Keratinocyte (primary cell): ENCODE results near the gene RAB11FIP5. TPM values are rescaled to one million over a fixed set of nuclear protein-coding genes. Genes with fewer than 3 reads are reported as not detected.

Experiments used
- DNase-seq: peaks from one replicate; pipeline ENCODE4 v3.0.0-alpha.2; 2011; ENCODE audit warnings: low read depth, missing footprints, low spot score
- FAIRE-seq: peaks from 2 replicates; lab custom pipeline; 2011; peaks lifted over from hg19 to GRCh38; lab: Jason Lieb, UNC
- H2AFZ ChIP-seq: 2 replicates; pipeline ENCODE4 v1.6.0; 2012; ENCODE audit warnings: low read length, control low read depth, inconsistent platforms; ENCODE audit not compliant: control insufficient read depth
- H3K27ac ChIP-seq: 2 replicates; pipeline ENCODE4 v1.5.1; 2011; ENCODE audit warnings: low read length; ENCODE audit not compliant: control insufficient read depth, insufficient read depth
- H3K27me3 ChIP-seq: 3 replicates; pipeline ENCODE4 v1.6.0; 2011; ENCODE audit warnings: low read length; ENCODE audit not compliant: control insufficient read depth, insufficient read depth; ENCODE audit errors: extremely low read depth
- H3K36me3 ChIP-seq, 2 experiments: 2 replicates in 1 of 2; 3 replicates in 1 of 2; pipeline ENCODE4 v1.5.1; 2011; ENCODE audit warnings: low read length in 2 of 2, mild to moderate bottlenecking in 1 of 2; ENCODE audit not compliant: control insufficient read depth in 2 of 2, insufficient read depth in 2 of 2; ENCODE audit errors: extremely low read depth in 1 of 2
- H3K4me1 ChIP-seq: 3 replicates; pipeline ENCODE4 v1.5.1; 2011; ENCODE audit warnings: low read length; ENCODE audit not compliant: control insufficient read depth, insufficient read depth; ENCODE audit errors: extremely low read depth
- H3K4me2 ChIP-seq: 3 replicates; pipeline ENCODE4 v1.6.0; 2011; ENCODE audit warnings: low read depth, low read length; ENCODE audit not compliant: control insufficient read depth, insufficient read depth; ENCODE audit errors: extremely low read depth
- H3K4me3 ChIP-seq, 3 experiments: fragments of 200-600 bp in 1 of 3; sonication (generic) in 1 of 3; 2 replicates in 2 of 3; 3 replicates in 1 of 3; pipeline ENCODE4 v1.5.1; 2011 to 2016; ENCODE audit warnings: low read length in 3 of 3, mild to moderate bottlenecking in 3 of 3, control low read depth in 2 of 3, inconsistent platforms in 1 of 3, low read depth in 1 of 3, mixed read lengths in 1 of 3, mixed run types in 1 of 3, moderate library complexity in 1 of 3; ENCODE audit not compliant: control insufficient read depth in 2 of 3, insufficient read depth in 2 of 3; ENCODE audit errors: extremely low read depth in 1 of 3
- H3K79me2 ChIP-seq: 2 replicates; pipeline ENCODE4 v1.6.0; 2012; ENCODE audit warnings: low read length; ENCODE audit not compliant: control insufficient read depth, insufficient read depth
- H3K9ac ChIP-seq: 3 replicates; pipeline ENCODE4 v1.6.0; 2011; ENCODE audit warnings: low read length; ENCODE audit not compliant: control insufficient read depth, insufficient read depth; ENCODE audit errors: extremely low read depth
- H3K9me1 ChIP-seq: 3 replicates; pipeline ENCODE4 v1.6.0; 2011; ENCODE audit warnings: low read length; ENCODE audit not compliant: control insufficient read depth, insufficient read depth; ENCODE audit errors: extremely low read depth
- H3K9me3 ChIP-seq: 2 replicates; pipeline ENCODE4 v1.5.1; 2012; ENCODE audit warnings: low read depth, low read length; ENCODE audit not compliant: control insufficient read depth
- H4K20me1 ChIP-seq: 3 replicates; pipeline ENCODE4 v1.6.0; 2011; ENCODE audit warnings: low read length; ENCODE audit not compliant: control insufficient read depth, insufficient read depth; ENCODE audit errors: extremely low read depth
- CTCF ChIP-seq, 3 experiments: IDR thresholded peaks in 1 of 3; conservative IDR thresholded peaks in 1 of 3; optimal IDR thresholded peaks in 1 of 3; 2 replicates in 2 of 3; 3 replicates in 1 of 3; pipeline versions ENCODE3 to v1.5.1; 2011; ENCODE audit warnings: low read length in 3 of 3, mild to moderate bottlenecking in 3 of 3, moderate library complexity in 2 of 3, control low read depth in 1 of 3, inconsistent platforms in 1 of 3; ENCODE audit not compliant: insufficient read depth in 2 of 3; ENCODE audit errors: extremely low read depth in 1 of 3
- EZH2 ChIP-seq: IDR thresholded peaks from one replicate; pipeline ENCODE4 v1.6.1; 2012; ENCODE audit warnings: inconsistent platforms, mild to moderate bottlenecking, low read length, moderate library complexity
- dilution Hi-C: fragments of 300-500 bp; cut with MboI; formaldehyde crosslinking; loops from one replicate; pipeline ENCODE4 v1.7.0; 2020; ENCODE audit warnings: low sequenced_read_pairs; ENCODE audit not compliant: extremely low pct_ligation_motif_present
- polyA plus RNA-seq, 5 experiments: library from polyadenylated mRNA; depleted of rRNA in 3 of 5; stranded (reverse) in 3 of 5; stranded (forward) in 1 of 5; unstranded in 1 of 5; fragments of >200 nt; gene quantifications; 1 replicate in 1 of 5; 2 replicates in 3 of 5; 3 replicates in 1 of 5; pipeline versions ENCODE4 v1.2.1 to v1.2.3, GENCODE V29; 2011 to 2012; ENCODE audit warnings: missing spikeins in 2 of 5, low read depth in 1 of 5, low replicate concordance in 1 of 5

Gene RAB11FIP5
- polyA plus RNA-seq, 1 donor (not counting 4 experiments of a cell fraction or from before 2014, with no cell fraction given) = 40.1 TPM

GRCh38 chr2:73114273-73114867 is 1.6 kb upstream of the RAB11FIP5 start:
- no peak overlapping the region for H3K4me2 ChIP-seq

GRCh38 chr2:73112026-73112912 is 479 bp downstream of the RAB11FIP5 start:
- FAIRE-seq = no peak
- peak in 1 of 3 experiments; percentile 12 for TF ChIP-seq CTCF (optimal IDR thresholded peaks at IDR 0.05 in 1 of 3, IDR thresholded peaks at IDR 0.05 in 1 of 3, conservative IDR thresholded peaks at IDR 0.05 in 1 of 3; ENCODE audit: extremely low read depth in 1 of 3, insufficient read depth in 2 of 3, low read length in 3 of 3)
- no peak for TF ChIP-seq EZH2
- Histone ChIP-seq H3K4me1 (peaks cover 30% of the 10 kb centered on the region), H3K4me2 (peak overlapping the region; percentile 99), H2AFZ (peak overlapping the region; percentile 75), H3K27ac (peak overlapping the region; percentile 94), H3K4me3 (peak overlapping the region; percentile 64 to 97 (median 94)), H3K27me3 (no peaks in the 10 kb centered on the region), H3K9ac (peak overlapping the region; percentile 97), H3K9me1 (no peaks in the 10 kb centered on the region), H3K9me3 (no peaks in the 10 kb centered on the region), H3K36me3 (peaks cover 0 to 4% of the 10 kb centered on the region in 2 experiments), H4K20me1 (no peaks in the 10 kb centered on the region), H3K79me2 (peaks cover 53% of the 10 kb centered on the region)
- no peak for DNase-seq
- dilution Hi-C loops = no loop called here

More at GRCh38 chr2:73114273-73114867, 1.6 kb upstream of the RAB11FIP5 start:
- Histone ChIP-seq H4K20me1 (no peaks in the 10 kb centered on the region), H3K9me1 (no peaks in the 10 kb centered on the region), H3K9me3 (no peaks in the 10 kb centered on the region), H3K9ac (no peak overlapping the region), H3K4me3 (no peak overlapping the region), H3K79me2 (peaks cover 33% of the 10 kb centered on the region), H3K36me3 (no peaks in the 10 kb centered on the region), H3K27me3 (no peaks in the 10 kb centered on the region), H3K4me1 (peaks cover 19% of the 10 kb centered on the region), H3K27ac (no peak overlapping the region), H2AFZ (no peak overlapping the region)
- TF ChIP-seq CTCF (optimal IDR thresholded peaks at IDR 0.05 in 1 of 3, IDR thresholded peaks at IDR 0.05 in 1 of 3, conservative IDR thresholded peaks at IDR 0.05 in 1 of 3; ENCODE audit: extremely low read depth in 1 of 3, insufficient read depth in 2 of 3, low read length in 3 of 3) (no peak), EZH2 (no peak)
- FAIRE-seq (no peak), DNase-seq (no peak)
- dilution Hi-C loops = no loop called here
